ENCODE data around the gene CSDE1.
A peak's percentile ranks its signal among the peaks of the same experiment; 100 is the strongest.

CSDE1 gene

GRCh38 chr1:114696810-114697209 lies 61.0 kb downstream of the CSDE1 start:
- Mint-ChIP-seq H3K36me3 (no peaks in the 10 kb centered on the region), H3K4me3 (no peak overlapping the region), H3K27me3 (no peaks in the 10 kb centered on the region), H3K27ac (no peak overlapping the region), H3K9me3 (no peaks in the 10 kb centered on the region), H3K4me1 (no peaks in the 10 kb centered on the region)
- ATAC-seq = no peak

GRCh38 chr1:114695430-114696058 lies 62.2 kb downstream of the CSDE1 start, which contains the start of gene AMPD1:
Gene AMPD1, minus strand, starts transcription at chr1:114695546. Its CDS starts 75 bp downstream, at chr1:114695471.
- no peak within 1 kb of the TSS for H3K4me3 Mint-ChIP-seq
- no peak within 1 kb of the TSS for H3K27ac Mint-ChIP-seq
- no peaks in the 10 kb centered on the region for H3K9me3 Mint-ChIP-seq
- no peaks in the 10 kb centered on the region for H3K36me3 Mint-ChIP-seq
- peaks cover under 1% of the 10 kb centered on the region for H3K27me3 Mint-ChIP-seq
- H3K4me1 Mint-ChIP-seq = no peaks in the 10 kb centered on the region
- ATAC-seq = no peak

GRCh38 chr1:114694540-114695310 lies 63.1 kb downstream of the CSDE1 start:
- ATAC-seq = no peak
- H3K27ac Mint-ChIP-seq = no peak overlapping the region
- no peaks in the 10 kb centered on the region for H3K4me1 Mint-ChIP-seq
- peaks cover 9% of the 10 kb centered on the region for H3K27me3 Mint-ChIP-seq
- no peaks in the 10 kb centered on the region for H3K9me3 Mint-ChIP-seq
- no peak overlapping the region for H3K4me3 Mint-ChIP-seq
- H3K36me3 Mint-ChIP-seq = no peaks in the 10 kb centered on the region

GRCh38 chr1:114692947-114693346 lies 64.8 kb downstream of the CSDE1 start:
- Mint-ChIP-seq H3K4me3 (no peak overlapping the region), H3K9me3 (no peaks in the 10 kb centered on the region), H3K4me1 (no peaks in the 10 kb centered on the region), H3K27ac (no peak overlapping the region), H3K36me3 (no peaks in the 10 kb centered on the region), H3K27me3 (peaks cover 21% of the 10 kb centered on the region)
- no peak for ATAC-seq

- no peak overlapping the region for H3K4me3 Mint-ChIP-seq
- no peak overlapping the region for H3K27ac Mint-ChIP-seq
- no peak for ATAC-seq
- no peaks in the 10 kb centered on the region for H3K36me3 Mint-ChIP-seq
- H3K9me3 Mint-ChIP-seq = no peaks in the 10 kb centered on the region
- H3K27me3 Mint-ChIP-seq = peaks cover 36% of the 10 kb centered on the region
- H3K4me1 Mint-ChIP-seq = no peaks in the 10 kb centered on the region
Measured at GRCh38 chr1:114691061-114691460, 66.7 kb downstream of the CSDE1 start.

- no peaks in the 10 kb centered on the region for H3K36me3 Mint-ChIP-seq
Measured at GRCh38 chr1:114690148-114690547, 67.6 kb downstream of the CSDE1 start.

GRCh38 chr1:114688526-114688925 lies 69.3 kb downstream of the CSDE1 start:
- Mint-ChIP-seq H3K4me1 (no peaks in the 10 kb centered on the region), H3K4me3 (no peak overlapping the region), H3K27me3 (peaks cover 47% of the 10 kb centered on the region)

More at GRCh38 chr1:114690148-114690547, 67.6 kb downstream of the CSDE1 start:
- peaks cover 40% of the 10 kb centered on the region for H3K27me3 Mint-ChIP-seq
- no peaks in the 10 kb centered on the region for H3K9me3 Mint-ChIP-seq
- H3K4me3 Mint-ChIP-seq = no peak overlapping the region
- ATAC-seq = no peak
- no peaks in the 10 kb centered on the region for H3K4me1 Mint-ChIP-seq
- H3K27ac Mint-ChIP-seq = no peak overlapping the region

GRCh38 chr1:114685851-114686250 lies 71.9 kb downstream of the CSDE1 start:
- Mint-ChIP-seq H3K4me1 (no peaks in the 10 kb centered on the region), H3K27me3 (peaks cover 56% of the 10 kb centered on the region), H3K4me3 (no peak overlapping the region)

More at GRCh38 chr1:114688526-114688925, 69.3 kb downstream of the CSDE1 start:
- Mint-ChIP-seq H3K9me3 (no peaks in the 10 kb centered on the region), H3K27ac (no peak overlapping the region), H3K36me3 (no peaks in the 10 kb centered on the region)
- ATAC-seq = no peak

GRCh38 chr1:114677691-114678090 lies 80.1 kb downstream of the CSDE1 start:
- H3K4me1 Mint-ChIP-seq = no peaks in the 10 kb centered on the region
- ATAC-seq = no peak
- no peak overlapping the region for H3K27ac Mint-ChIP-seq

More at GRCh38 chr1:114685851-114686250, 71.9 kb downstream of the CSDE1 start:
- no peaks in the 10 kb centered on the region for H3K9me3 Mint-ChIP-seq
- no peak for ATAC-seq
- H3K27ac Mint-ChIP-seq = no peak overlapping the region
- no peaks in the 10 kb centered on the region for H3K36me3 Mint-ChIP-seq

GRCh38 chr1:114676115-114676514 lies 81.7 kb downstream of the CSDE1 start:
- Mint-ChIP-seq H3K27me3 (peaks cover 22% of the 10 kb centered on the region), H3K9me3 (no peaks in the 10 kb centered on the region), H3K27ac (no peak overlapping the region)

More at GRCh38 chr1:114677691-114678090, 80.1 kb downstream of the CSDE1 start:
- H3K36me3 Mint-ChIP-seq = no peaks in the 10 kb centered on the region
- H3K4me3 Mint-ChIP-seq = no peak overlapping the region
- H3K9me3 Mint-ChIP-seq = no peaks in the 10 kb centered on the region
- H3K27me3 Mint-ChIP-seq = peaks cover 23% of the 10 kb centered on the region

GRCh38 chr1:114671939-114672275 lies 85.9 kb downstream of the CSDE1 start:
- no peaks in the 10 kb centered on the region for H3K36me3 Mint-ChIP-seq
- ATAC-seq = no peak
- H3K9me3 Mint-ChIP-seq = no peaks in the 10 kb centered on the region
- no peak overlapping the region for H3K4me3 Mint-ChIP-seq
- no peaks in the 10 kb centered on the region for H3K4me1 Mint-ChIP-seq
- no peak overlapping the region for H3K27ac Mint-ChIP-seq
- H3K27me3 Mint-ChIP-seq = peaks cover 31% of the 10 kb centered on the region

More at GRCh38 chr1:114676115-114676514, 81.7 kb downstream of the CSDE1 start:
- no peak for ATAC-seq
- Mint-ChIP-seq H3K4me1 (no peaks in the 10 kb centered on the region), H3K4me3 (no peak overlapping the region), H3K36me3 (no peaks in the 10 kb centered on the region)

- no peak overlapping the region for H3K27ac Mint-ChIP-seq
- H3K4me3 Mint-ChIP-seq = no peak overlapping the region
- H3K9me3 Mint-ChIP-seq = no peaks in the 10 kb centered on the region
- no peaks in the 10 kb centered on the region for H3K4me1 Mint-ChIP-seq
- no peaks in the 10 kb centered on the region for H3K36me3 Mint-ChIP-seq
- ATAC-seq = no peak
- H3K27me3 Mint-ChIP-seq = peaks cover 37% of the 10 kb centered on the region
Measured at GRCh38 chr1:114671011-114671938, 86.5 kb downstream of the CSDE1 start.

- H3K27ac Mint-ChIP-seq = peak overlapping the region; percentile 61
- H3K4me3 Mint-ChIP-seq = peak overlapping the region; percentile 96
- no peaks in the 10 kb centered on the region for H3K9me3 Mint-ChIP-seq
- no peaks in the 10 kb centered on the region for H3K4me1 Mint-ChIP-seq
- peaks cover 37% of the 10 kb centered on the region for H3K27me3 Mint-ChIP-seq
- ATAC-seq = peak; percentile 99
- no peaks in the 10 kb centered on the region for H3K36me3 Mint-ChIP-seq
Measured at GRCh38 chr1:114670083-114671010, 87.4 kb downstream of the CSDE1 start.

GRCh38 chr1:114669562-114670082 lies 88.2 kb downstream of the CSDE1 start, which contains the start of gene DENND2C:
Gene DENND2C, minus strand, starts transcription at chr1:114670049. Its CDS starts 44,065 bp downstream, at chr1:114625984.
- no peaks in the 10 kb centered on the region for H3K4me1 Mint-ChIP-seq
- peak within 1 kb of the TSS; percentile 61 for H3K27ac Mint-ChIP-seq
- H3K9me3 Mint-ChIP-seq = no peaks in the 10 kb centered on the region
- peaks cover 31% of the 10 kb centered on the region for H3K27me3 Mint-ChIP-seq
- H3K4me3 Mint-ChIP-seq = peak within 1 kb of the TSS; percentile 96
- ATAC-seq = peak; percentile 80
- no peaks in the 10 kb centered on the region for H3K36me3 Mint-ChIP-seq

Data from stimulated activated memory B cell treated with anti-CD40 and anti-IgM and Interleukin-4, amounts not matched to agents 10 μg/mL and 1 μg/mL and 100 μg/mL, for 72 hours (primary cell).